GM20000 (cell line): ENCODE data around the gene KDM3A.

Experiments used
- DNase-seq: peaks from one replicate; pipeline ENCODE4 v3.0.0; 2012; ENCODE audit warnings: low spot score
- CTCF ChIP-seq: IDR thresholded peaks from 2 replicates; pipeline ENCODE4 v1.5.1; 2012; ENCODE audit warnings: mild to moderate bottlenecking, control low read depth; ENCODE audit errors: extremely low read depth, missing control alignments

KDM3A gene

DNA sequence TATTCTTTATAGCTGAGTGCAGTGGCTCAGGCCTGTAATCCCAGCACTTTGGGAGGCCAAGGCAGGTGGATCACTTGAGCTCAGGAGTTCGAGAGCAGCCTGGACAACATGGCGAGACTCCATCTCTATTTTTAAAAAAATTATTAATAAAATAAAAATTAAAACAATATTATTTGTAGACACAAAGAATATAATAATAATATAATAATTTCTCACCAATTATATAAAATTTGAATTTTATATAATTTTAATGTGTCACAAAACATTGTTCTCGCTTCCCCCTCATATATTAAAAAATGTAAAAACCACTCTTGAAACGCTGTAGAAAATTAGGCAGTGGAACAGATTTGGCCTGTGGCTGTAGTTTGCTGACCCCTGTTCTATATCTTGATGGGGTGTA, 5.6 kb upstream of the KDM3A start:
- DNase-seq, result no peak
- TF ChIP-seq CTCF, result no peak

DNA sequence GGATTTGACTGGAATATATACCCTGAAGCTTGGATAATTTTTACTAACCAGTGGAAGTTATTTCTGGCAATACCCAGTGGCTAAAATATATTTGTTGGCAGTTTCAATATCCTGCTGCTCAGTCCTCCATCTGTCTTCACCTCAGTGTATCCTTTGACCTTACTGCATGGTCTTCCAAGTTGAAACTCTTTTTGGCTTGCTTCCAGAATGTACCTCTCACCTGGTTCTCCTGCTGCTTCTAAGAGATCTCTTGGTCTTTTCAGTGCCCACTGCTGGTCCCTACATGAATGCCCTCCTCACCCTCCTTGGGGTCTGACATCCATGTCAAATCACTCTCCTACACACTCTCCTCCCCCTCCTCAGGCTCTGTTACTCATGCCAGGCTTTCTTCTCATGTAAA, 4.8 kb upstream of the KDM3A start:
- no peak for DNase-seq
- TF ChIP-seq CTCF, result no peak

DNA sequence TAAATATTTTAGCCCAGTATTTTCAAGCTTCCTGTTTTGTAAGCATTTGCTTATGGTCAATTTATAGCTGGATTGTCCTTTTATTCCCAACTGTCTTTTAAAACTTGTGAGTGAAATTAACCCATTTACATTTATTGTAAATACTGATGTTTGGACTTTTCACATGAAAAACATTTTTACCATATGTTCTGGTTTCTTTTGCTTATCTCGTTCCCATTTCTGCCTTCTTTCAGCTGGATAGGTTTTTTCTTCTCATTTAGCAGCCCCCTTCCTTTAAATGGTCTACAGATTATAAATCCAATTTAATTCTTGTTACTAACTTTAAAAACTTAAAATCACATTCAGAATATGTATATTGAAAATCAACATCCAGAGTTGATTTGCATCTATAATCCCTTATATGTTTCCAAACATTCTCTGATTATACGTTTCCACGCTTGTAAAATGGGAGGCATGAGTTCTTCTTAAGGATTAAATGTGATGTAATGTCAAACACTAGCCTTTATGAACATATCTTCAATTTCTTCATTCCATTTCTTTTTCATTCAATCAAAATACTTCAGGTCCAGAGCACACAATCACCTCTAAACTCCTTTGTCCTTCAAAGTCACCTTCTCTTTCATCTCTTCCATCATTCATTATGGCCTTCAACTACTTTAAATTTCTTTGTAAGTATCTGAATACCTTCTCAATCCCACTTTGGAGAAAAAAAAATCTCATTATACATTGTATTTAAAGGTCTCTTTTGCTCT, 1.1 kb upstream of the KDM3A start:
- no peak for DNase-seq
- no peak for TF ChIP-seq CTCF

GRCh38 chr2:86441392-86441881, 266 bp downstream of the KDM3A start:
- no peak for DNase-seq
- TF ChIP-seq CTCF, result no peak

DNA sequence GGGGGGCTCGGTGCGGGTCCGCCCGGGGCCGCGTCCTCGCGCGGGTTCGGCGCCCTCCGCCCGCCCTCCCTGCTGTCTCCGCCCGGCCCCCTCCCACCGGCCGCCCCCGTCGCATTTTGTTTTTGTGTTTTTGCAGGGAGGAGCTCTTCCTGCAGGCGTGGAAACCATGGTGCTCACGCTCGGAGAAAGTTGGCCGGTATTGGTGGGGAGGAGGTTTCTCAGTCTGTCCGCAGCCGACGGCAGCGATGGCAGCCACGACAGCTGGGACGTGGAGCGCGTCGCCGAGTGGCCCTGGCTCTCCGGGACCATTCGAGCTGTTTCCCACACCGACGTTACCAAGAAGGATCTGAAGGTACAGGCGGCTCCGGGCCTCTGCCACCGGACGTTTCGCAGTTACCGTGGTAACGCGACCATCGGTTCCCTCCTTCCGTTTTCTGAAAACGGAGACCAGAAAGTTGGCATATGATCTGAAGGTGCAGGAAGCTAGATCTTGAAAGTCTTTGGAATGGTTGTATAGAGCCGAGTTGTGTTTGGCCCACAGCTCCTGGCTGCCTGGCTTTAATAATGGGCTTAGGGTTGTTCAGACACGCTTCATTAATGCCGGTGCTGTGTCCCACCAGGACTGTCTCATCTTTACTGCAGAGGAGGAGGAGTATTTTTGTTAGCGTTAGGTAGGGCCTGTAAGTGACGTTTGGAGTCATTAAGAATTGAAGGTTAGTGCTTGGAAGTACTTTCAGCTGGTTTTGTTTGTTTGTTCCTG, 891 bp downstream of the KDM3A start:
- DNase-seq, result peak; percentile 52
- no peak for TF ChIP-seq CTCF

DNA sequence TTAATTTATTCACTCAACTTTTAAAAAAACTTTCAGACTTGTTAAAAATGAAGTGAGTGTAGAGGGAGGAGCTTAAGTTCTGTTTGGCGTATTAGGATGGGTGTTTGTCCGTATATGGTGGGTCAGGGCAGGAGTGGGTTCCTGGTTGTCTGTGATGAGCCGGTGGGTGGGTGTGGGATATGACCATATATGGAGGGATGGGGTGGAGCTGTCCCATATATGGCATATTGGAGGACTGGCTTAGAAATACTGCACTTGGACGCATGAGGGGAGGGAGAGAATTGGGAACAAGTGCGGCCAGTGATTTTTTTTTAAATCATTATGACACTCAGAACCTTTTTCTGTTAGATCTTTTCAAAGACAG, 1.5 kb downstream of the KDM3A start:
- TF ChIP-seq CTCF, result no peak
- DNase-seq, result peak; percentile 84

GRCh38 chr2:86443631-86444350, 2.6 kb downstream of the KDM3A start:
- no peak for DNase-seq
- TF ChIP-seq CTCF, result no peak
